K562 (cell line): ENCODE results near the gene ODF4. TPM values are rescaled to one million over a fixed set of nuclear protein-coding genes. Genes with fewer than 3 reads are reported as not detected.

Experiments
- ATAC-seq: fragments of 200-7000 bp; cut with Tn5 transposase; 3 replicates; pipeline ENCODE4 v1.9.1; 2020; ENCODE audit warnings: moderate library complexity
- BruUV-seq: library from RNA; stranded (reverse); fragments of 400-500 nt; replicated peaks from 2 replicates; lab custom pipeline; 2021; lab: Mats Ljungman, UMichigan
- CTCF ChIA-PET: fragments of 300-600 bp; formaldehyde crosslinking; extraction: SDS; loops from one replicate; lab custom pipeline; 2021; ENCODE audit warnings: low intra/inter-chr PET ratio; lab: Yijun Ruan, JAX
- POLR2A ChIA-PET: fragments of 300-600, 350-650 bp; sonication (Branson Sonifier 250); formaldehyde crosslinking; extraction: SDS; loops from one replicate; lab custom pipeline; 2021; ENCODE audit warnings: antibody characterized with exemption, inconsistent platforms; lab: Yijun Ruan, JAX
- DNase-seq, 4 experiments: peaks; one replicate each; pipeline versions ENCODE4 v3.0.0 to v3.0.0-alpha.2; 2011 to 2018; ENCODE audit warnings: low spot score in 3 of 4, mixed read lengths in 3 of 4; ENCODE audit errors: extremely low read depth in 1 of 4
- FAIRE-seq: peaks from 2 replicates; lab custom pipeline; 2011; peaks lifted over from hg19 to GRCh38; lab: Jason Lieb, UNC
- H2AFZ ChIP-seq: 2 replicates; pipeline ENCODE4 v1.6.0; 2011; ENCODE audit warnings: low read depth, low read length, control low read depth, inconsistent platforms
- H3K27ac ChIP-seq: fragments of 200-600 bp; 3 replicates; pipeline ENCODE4 v1.8.0; 2011; ENCODE audit warnings: low read depth, mild to moderate bottlenecking, control low read depth, inconsistent platforms, low read length, moderate library complexity, mixed read lengths; ENCODE audit errors: extremely low read depth
- H3K27me3 ChIP-seq, 2 experiments: fragments of 300-600 bp in 1 of 2; 2 replicates in 1 of 2; 3 replicates in 1 of 2; pipeline versions ENCODE4 v1.6.0 to v1.8.0; 2011; ENCODE audit warnings: inconsistent platforms in 2 of 2, low read length in 2 of 2, mild to moderate bottlenecking in 1 of 2, mixed read lengths in 1 of 2, moderate library complexity in 1 of 2; ENCODE audit not compliant: control insufficient read depth in 2 of 2, insufficient read depth in 2 of 2
- H3K36me3 ChIP-seq: fragments of 300-600 bp; 3 replicates; pipeline ENCODE4 v1.8.0; 2011; ENCODE audit warnings: mild to moderate bottlenecking, low read length, inconsistent platforms; ENCODE audit not compliant: control insufficient read depth, insufficient read depth
- H3K4me1 ChIP-seq, 2 experiments: fragments of 200-600 bp in 1 of 2; replicated peaks in 1 of 2; 2 replicates in 1 of 2; 3 replicates in 1 of 2; pipeline versions ENCODE4 v1.5.1 to v1.8.0; 2011; ENCODE audit warnings: inconsistent platforms in 2 of 2, low read length in 2 of 2, mild to moderate bottlenecking in 1 of 2, mixed read lengths in 1 of 2, moderate library complexity in 1 of 2; ENCODE audit not compliant: control insufficient read depth in 2 of 2, insufficient read depth in 2 of 2
- H3K4me2 ChIP-seq: 2 replicates; pipeline ENCODE4 v1.6.1; 2011; ENCODE audit warnings: low read length, control low read depth, inconsistent platforms, mixed read lengths; ENCODE audit not compliant: insufficient read depth
- H3K4me3 ChIP-seq: fragments of 200-600 bp; sonication (generic), shearing (Covaris generic); 2 replicates; pipeline ENCODE4 v1.5.1; 2016; ENCODE audit warnings: control low read depth, inconsistent platforms
- H3K79me2 ChIP-seq: fragments of 200-600 bp; 3 replicates; pipeline ENCODE4 v1.8.0; 2011; ENCODE audit warnings: low read length, inconsistent platforms; ENCODE audit not compliant: control insufficient read depth, insufficient read depth
- H3K9ac ChIP-seq, 2 experiments: 2 replicates each; pipeline versions ENCODE4 v1.6.0 to v1.6.1; 2011; ENCODE audit warnings: low read depth in 2 of 2, low read length in 2 of 2, control low read depth in 1 of 2, inconsistent platforms in 1 of 2, mild to moderate bottlenecking in 1 of 2, mixed read lengths in 1 of 2; ENCODE audit not compliant: insufficient read depth in 1 of 2
- H3K9me1 ChIP-seq: one replicate; pipeline ENCODE4 v1.6.0; 2011; ENCODE audit warnings: inconsistent platforms, mild to moderate bottlenecking, low read length, moderate library complexity; ENCODE audit not compliant: control insufficient read depth, insufficient read depth
- H3K9me3 ChIP-seq: replicated peaks from 2 replicates; pipeline ENCODE4 v1.5.1; 2011; ENCODE audit warnings: low read depth, low read length, inconsistent platforms; ENCODE audit not compliant: control insufficient read depth, insufficient read depth
- H4K20me1 ChIP-seq: replicated peaks from 2 replicates; pipeline ENCODE4 v1.6.1; 2011; ENCODE audit warnings: low read length, inconsistent platforms, mixed read lengths; ENCODE audit not compliant: control insufficient read depth, insufficient read depth
- RHOXF2B ChIP-seq: fragments of 250-450 bp; sonication (Bioruptor Pico); conservative IDR thresholded peaks from 2 replicates; pipeline ENCODE4 v1.5.1; 2021
- ZBTB33 ChIP-seq: sonication (generic); formaldehyde crosslinking; IDR thresholded peaks from 2 replicates; pipeline ENCODE4 v1.8.1; 2023; ENCODE audit warnings: mild to moderate bottlenecking, missing genetic modification reagents
- WGBS: fragments of 100-300 bp; shearing (Covaris generic); methylation state at CpG from one replicate; pipeline ENCODE4 v1.1.6; 2016; ENCODE audit warnings: low coverage, mixed read lengths; ENCODE audit not compliant: insufficient coverage; ENCODE audit errors: missing lambda C conversion rate; 5-methylcytosine and 5-hydroxymethylcytosine counted together
- in situ Hi-C: fragments of 300-500 bp; cut with MboI; formaldehyde crosslinking; loops from 4 replicates; pipeline ENCODE4 v1.15.0; 2018; ENCODE audit warnings: inconsistent platforms, mixed read lengths
- intact Hi-C: fragments of 100-400 bp; cut with micrococcal nuclease; formaldehyde crosslinking; loops from 2 replicates; pipeline ENCODE4 v1.14.2; 2022
- polyA plus RNA-seq, 8 experiments: library from polyadenylated mRNA; depleted of rRNA in 4 of 8; stranded (reverse) in 5 of 8; unstranded in 3 of 8; fragments of >200 nt; fragmentation: Nextera tagmentation in 2 of 8; fragmentation: Illumina TruSeq in 1 of 8; extraction: Ambion mirVana in 2 of 8; extraction: Trizol in 1 of 8; gene quantifications; 2 replicates each; pipeline versions ENCODE4 v1.2.1 to v1.2.3, GENCODE V29; 2011 to 2014; ENCODE audit warnings: inconsistent platforms in 1 of 8, missing spikeins in 1 of 8
- total RNA-seq, 7 experiments: library from RNA; depleted of rRNA in 6 of 7; stranded (reverse); fragments of >200 nt in 6 of 7; fragmentation: Illumina TruSeq in 2 of 7; extraction: Trizol in 2 of 7; gene quantifications; 2 replicates each; pipeline versions ENCODE4 v1.2.1 to v1.2.3, GENCODE V29; 2011 to 2021; ENCODE audit warnings: low replicate concordance in 1 of 7
- TF ChIP-seq, protein P1 (sequence below): fragments of 200-800 bp; sonication (Bioruptor generic); IDR thresholded peaks from 2 replicates; pipeline ENCODE4 v1.6.1; 2017; ENCODE audit warnings: missing genetic modification characterization, missing compliant biosample characterization
- TF ChIP-seq, protein P2 (sequence below): fragments of 450-650 bp; IDR thresholded peaks from 2 replicates; pipeline ENCODE4 v1.6.1; 2016; ENCODE audit warnings: mild to moderate bottlenecking, moderate library complexity

The ODF4 gene
- total and polyA plus RNA-seq, 9 of the 15 experiments (the other 6 are each of a cell fraction or from before 2014, with no cell fraction given) = not detected

GRCh38 chr17:8326511-8327302 is 12.9 kb upstream of the ODF4 start:
- Histone ChIP-seq H3K9me1 (no peaks in the 10 kb centered on the region), H3K79me2 (no peaks in the 10 kb centered on the region), H3K27me3 (no peaks in the 10 kb centered on the region), H3K9me3 (no peaks in the 10 kb centered on the region), H4K20me1 (no peaks in the 10 kb centered on the region), H3K9ac (peak overlapping the region; percentile 41 to 92; a peak in 3 of 4 replicates), H3K4me3 (peak overlapping the region; percentile 29), H3K4me1 (peaks cover 0 to 15% of the 10 kb centered on the region in 2 experiments; a peak in 3 of 5 replicates), H3K4me2 (peak overlapping the region; percentile 77), H3K27ac (peak overlapping the region; percentile 54; the same call in 2 of the 3 replicates), H2AFZ (peak overlapping the region; percentile 95), H3K36me3 (no peaks in the 10 kb centered on the region)
- in situ Hi-C loops (no loop called here), intact Hi-C loops (no loop called here)
- ChIA-PET POLR2A (interaction anchor here (0.7 to 1.7 kb wide), 5 partner anchors 9 to 103 kb away, joined by 3 to 7 read pairs (median 4); no protein-coding TSS in a partner anchor), CTCF (no interaction called here)
- DNase-seq = peak in 2 of 4 experiments; percentile 31 to 36
- no peak for FAIRE-seq
- no TSS peak for BruUV-seq
- WGBS = 46% methylated on average over 15 of the region's 48 CpGs
- ATAC-seq = peak; percentile 84
- TF ChIP-seq, protein P1, sequence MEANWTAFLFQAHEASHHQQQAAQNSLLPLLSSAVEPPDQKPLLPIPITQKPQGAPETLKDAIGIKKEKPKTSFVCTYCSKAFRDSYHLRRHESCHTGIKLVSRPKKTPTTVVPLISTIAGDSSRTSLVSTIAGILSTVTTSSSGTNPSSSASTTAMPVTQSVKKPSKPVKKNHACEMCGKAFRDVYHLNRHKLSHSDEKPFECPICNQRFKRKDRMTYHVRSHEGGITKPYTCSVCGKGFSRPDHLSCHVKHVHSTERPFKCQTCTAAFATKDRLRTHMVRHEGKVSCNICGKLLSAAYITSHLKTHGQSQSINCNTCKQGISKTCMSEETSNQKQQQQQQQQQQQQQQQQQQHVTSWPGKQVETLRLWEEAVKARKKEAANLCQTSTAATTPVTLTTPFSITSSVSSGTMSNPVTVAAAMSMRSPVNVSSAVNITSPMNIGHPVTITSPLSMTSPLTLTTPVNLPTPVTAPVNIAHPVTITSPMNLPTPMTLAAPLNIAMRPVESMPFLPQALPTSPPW = peak; percentile 49; the same call in 1 of the 2 replicates
- TF ChIP-seq, protein P2, sequence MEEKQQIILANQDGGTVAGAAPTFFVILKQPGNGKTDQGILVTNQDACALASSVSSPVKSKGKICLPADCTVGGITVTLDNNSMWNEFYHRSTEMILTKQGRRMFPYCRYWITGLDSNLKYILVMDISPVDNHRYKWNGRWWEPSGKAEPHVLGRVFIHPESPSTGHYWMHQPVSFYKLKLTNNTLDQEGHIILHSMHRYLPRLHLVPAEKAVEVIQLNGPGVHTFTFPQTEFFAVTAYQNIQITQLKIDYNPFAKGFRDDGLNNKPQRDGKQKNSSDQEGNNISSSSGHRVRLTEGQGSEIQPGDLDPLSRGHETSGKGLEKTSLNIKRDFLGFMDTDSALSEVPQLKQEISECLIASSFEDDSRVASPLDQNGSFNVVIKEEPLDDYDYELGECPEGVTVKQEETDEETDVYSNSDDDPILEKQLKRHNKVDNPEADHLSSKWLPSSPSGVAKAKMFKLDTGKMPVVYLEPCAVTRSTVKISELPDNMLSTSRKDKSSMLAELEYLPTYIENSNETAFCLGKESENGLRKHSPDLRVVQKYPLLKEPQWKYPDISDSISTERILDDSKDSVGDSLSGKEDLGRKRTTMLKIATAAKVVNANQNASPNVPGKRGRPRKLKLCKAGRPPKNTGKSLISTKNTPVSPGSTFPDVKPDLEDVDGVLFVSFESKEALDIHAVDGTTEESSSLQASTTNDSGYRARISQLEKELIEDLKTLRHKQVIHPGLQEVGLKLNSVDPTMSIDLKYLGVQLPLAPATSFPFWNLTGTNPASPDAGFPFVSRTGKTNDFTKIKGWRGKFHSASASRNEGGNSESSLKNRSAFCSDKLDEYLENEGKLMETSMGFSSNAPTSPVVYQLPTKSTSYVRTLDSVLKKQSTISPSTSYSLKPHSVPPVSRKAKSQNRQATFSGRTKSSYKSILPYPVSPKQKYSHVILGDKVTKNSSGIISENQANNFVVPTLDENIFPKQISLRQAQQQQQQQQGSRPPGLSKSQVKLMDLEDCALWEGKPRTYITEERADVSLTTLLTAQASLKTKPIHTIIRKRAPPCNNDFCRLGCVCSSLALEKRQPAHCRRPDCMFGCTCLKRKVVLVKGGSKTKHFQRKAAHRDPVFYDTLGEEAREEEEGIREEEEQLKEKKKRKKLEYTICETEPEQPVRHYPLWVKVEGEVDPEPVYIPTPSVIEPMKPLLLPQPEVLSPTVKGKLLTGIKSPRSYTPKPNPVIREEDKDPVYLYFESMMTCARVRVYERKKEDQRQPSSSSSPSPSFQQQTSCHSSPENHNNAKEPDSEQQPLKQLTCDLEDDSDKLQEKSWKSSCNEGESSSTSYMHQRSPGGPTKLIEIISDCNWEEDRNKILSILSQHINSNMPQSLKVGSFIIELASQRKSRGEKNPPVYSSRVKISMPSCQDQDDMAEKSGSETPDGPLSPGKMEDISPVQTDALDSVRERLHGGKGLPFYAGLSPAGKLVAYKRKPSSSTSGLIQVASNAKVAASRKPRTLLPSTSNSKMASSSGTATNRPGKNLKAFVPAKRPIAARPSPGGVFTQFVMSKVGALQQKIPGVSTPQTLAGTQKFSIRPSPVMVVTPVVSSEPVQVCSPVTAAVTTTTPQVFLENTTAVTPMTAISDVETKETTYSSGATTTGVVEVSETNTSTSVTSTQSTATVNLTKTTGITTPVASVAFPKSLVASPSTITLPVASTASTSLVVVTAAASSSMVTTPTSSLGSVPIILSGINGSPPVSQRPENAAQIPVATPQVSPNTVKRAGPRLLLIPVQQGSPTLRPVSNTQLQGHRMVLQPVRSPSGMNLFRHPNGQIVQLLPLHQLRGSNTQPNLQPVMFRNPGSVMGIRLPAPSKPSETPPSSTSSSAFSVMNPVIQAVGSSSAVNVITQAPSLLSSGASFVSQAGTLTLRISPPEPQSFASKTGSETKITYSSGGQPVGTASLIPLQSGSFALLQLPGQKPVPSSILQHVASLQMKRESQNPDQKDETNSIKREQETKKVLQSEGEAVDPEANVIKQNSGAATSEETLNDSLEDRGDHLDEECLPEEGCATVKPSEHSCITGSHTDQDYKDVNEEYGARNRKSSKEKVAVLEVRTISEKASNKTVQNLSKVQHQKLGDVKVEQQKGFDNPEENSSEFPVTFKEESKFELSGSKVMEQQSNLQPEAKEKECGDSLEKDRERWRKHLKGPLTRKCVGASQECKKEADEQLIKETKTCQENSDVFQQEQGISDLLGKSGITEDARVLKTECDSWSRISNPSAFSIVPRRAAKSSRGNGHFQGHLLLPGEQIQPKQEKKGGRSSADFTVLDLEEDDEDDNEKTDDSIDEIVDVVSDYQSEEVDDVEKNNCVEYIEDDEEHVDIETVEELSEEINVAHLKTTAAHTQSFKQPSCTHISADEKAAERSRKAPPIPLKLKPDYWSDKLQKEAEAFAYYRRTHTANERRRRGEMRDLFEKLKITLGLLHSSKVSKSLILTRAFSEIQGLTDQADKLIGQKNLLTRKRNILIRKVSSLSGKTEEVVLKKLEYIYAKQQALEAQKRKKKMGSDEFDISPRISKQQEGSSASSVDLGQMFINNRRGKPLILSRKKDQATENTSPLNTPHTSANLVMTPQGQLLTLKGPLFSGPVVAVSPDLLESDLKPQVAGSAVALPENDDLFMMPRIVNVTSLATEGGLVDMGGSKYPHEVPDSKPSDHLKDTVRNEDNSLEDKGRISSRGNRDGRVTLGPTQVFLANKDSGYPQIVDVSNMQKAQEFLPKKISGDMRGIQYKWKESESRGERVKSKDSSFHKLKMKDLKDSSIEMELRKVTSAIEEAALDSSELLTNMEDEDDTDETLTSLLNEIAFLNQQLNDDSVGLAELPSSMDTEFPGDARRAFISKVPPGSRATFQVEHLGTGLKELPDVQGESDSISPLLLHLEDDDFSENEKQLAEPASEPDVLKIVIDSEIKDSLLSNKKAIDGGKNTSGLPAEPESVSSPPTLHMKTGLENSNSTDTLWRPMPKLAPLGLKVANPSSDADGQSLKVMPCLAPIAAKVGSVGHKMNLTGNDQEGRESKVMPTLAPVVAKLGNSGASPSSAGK = peak; percentile 52
- TF ChIP-seq ZBTB33 (0 out of 2 replicates have a peak, but pooled peaks have one; percentile 12), RHOXF2B (CRISPR knock-in tag) (no peak)
